ENCODE results near the gene CD200R1.
"Not testable (repeated sequence)": the region's sequence is repeated elsewhere in the genome, so short reads cannot be mapped to it uniquely, and the experiment has no call there.

CD200R1 gene

GRCh38 chr3:112973325-112974177 lies 1.4 kb downstream of the CD200R1 start:
- DNase-seq = peak; percentile 30 to 61

- no peak for DNase-seq
Observed at GRCh38 chr3:112972158-112972557, 2.7 kb downstream of the CD200R1 start.

- no peak for DNase-seq
Observed at GRCh38 chr3:112967828-112968227, 7.1 kb downstream of the CD200R1 start.

- DNase-seq = no peak
Observed at GRCh38 chr3:112967425-112967824, 7.5 kb downstream of the CD200R1 start.

DNA sequence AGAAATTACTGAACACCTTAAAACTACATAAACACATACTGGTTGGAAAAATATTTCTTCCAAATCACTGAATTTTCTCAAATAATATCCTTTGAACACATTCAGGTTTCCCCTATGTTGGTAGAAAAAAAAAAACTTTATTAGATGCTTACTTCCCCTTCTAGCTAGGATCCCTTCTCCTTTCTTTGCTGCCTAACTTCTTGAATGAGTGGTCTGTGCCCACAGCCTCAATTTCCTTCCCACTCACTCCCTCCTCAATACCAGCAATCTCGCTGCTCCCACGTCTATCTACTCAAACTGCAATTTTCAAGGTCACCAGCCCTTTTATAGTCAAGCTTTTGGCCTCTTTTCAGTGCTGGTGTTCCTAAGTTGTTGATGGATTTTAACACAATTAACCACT lies 8.3 kb downstream of the CD200R1 start:
- no peak for DNase-seq

DNA sequence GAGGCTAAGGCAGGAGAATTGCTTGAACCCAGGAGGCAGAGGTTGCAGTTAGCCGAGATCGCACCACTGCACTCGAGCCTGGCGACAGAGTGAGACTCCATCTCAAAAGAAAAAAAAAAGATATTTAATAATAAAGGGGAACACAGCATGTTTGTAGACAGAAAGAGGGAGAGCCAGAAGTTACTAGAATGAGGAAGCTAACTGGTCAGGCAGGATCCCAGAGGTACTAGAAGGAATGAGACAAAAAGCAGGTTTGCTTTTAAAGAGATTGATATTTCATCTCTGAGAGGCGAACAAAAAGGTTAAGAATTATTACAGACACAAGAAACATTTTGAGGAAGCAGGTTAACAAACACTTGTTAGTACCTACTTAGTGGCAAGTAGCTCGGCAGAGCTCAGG lies 9.2 kb downstream of the CD200R1 start:
- no peak for DNase-seq

DNA sequence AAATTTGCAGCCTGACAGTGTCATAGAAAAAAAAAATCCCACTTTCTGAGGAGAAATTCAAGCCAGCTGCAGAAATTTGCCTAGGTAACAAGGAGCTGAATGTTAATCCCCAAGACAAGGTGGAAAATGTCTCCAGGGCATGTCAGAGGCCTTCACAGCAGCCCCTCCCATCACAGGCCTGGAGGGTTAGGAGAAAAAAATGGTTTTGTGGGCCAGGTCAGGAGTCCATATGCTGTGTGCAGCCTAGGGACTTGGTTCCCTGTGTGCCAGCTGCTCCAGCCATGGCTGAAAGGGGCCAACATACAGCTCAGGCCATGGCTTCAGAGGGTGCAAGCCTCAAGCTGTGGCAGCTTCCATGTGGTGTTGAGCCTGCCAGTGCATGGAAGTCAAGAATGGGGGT lies 11.2 kb downstream of the CD200R1 start:
- no peak for DNase-seq

- DNase-seq = no peak
Observed at GRCh38 chr3:112958811-112959560, 15.9 kb downstream of the CD200R1 start.

GRCh38 chr3:112956351-112956750 lies 18.6 kb downstream of the CD200R1 start:
- no peak for DNase-seq

DNA sequence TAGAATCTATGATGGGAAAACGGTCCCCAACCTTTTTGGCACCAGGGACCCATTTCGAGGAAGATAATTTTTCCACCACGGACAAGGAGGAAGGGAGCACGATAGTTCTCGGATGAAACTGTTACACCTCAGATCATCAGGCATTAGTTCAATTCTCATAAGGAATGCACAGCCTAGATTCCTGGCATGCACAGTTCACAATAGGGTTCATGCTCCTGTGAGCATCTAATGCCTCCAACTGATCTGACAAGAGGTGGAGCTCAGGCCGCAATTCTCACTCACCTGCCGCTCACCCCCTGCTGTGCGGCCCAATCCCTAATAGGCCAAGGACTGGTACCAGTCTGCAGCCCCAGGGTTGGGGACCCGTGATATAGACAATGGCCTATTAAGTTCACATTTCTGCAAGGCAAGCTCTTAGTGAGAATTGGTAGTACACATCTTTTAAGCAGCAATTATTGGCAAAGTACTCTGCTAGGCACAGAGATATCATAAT lies 26.5 kb downstream of the CD200R1 start:
- DNase-seq = no peak

GRCh38 chr3:112931736-112932521 lies 43.0 kb downstream of the CD200R1 start:
- no peak for DNase-seq

DNA sequence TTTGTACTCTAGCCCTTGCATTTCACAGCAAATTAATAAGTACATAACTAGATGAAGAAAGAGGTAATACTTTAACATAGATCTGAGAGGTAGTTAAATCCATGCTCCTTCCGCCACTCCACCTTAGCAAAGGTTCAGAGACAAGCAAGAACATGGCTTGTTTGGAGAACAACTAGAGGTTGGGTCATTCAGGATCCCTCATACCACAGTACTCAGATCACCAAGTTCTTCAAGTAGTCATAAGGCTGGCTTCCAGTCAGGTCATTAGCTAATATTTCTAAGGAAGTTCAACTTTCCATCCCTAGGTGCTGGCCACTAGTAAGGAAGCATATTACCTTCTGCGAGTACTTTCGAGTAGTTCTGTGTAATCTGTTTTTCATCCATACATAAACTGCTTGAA lies 44.1 kb downstream of the CD200R1 start:
- no peak for DNase-seq

GRCh38 chr3:112925969-112926368 lies 48.9 kb downstream of the CD200R1 start:
- no peak for DNase-seq

DNA sequence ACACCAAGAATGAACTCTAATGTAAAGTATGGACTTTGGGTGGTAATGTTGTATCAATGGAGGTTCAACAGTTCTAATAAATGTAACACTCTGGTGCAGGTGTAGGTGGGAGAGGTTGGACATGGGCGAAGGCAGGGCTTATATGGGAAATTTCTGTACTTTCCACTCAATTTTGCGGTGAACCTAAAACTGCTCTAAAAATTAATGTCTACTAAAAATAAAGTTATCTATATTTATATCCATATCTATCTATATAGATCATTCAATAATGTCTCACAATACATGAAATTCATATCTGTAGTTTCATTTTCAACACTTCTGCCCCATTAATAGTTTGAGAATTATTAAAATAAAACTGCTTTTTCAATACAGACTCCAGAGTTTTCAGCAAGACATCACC lies 49.3 kb downstream of the CD200R1 start:
- DNase-seq = no peak

- not testable (repeated sequence) for DNase-seq
Observed at GRCh38 chr3:112919541-112919940, 55.4 kb downstream of the CD200R1 start.

GRCh38 chr3:112908252-112908651 lies 66.7 kb downstream of the CD200R1 start:
- DNase-seq = no peak

- no peak for DNase-seq
Observed at GRCh38 chr3:112904786-112905185, 70.1 kb downstream of the CD200R1 start.

GRCh38 chr3:112900113-112900512 lies 74.8 kb downstream of the CD200R1 start:
- no peak for DNase-seq

GRCh38 chr3:112897791-112898190 lies 77.1 kb downstream of the CD200R1 start:
- no peak for DNase-seq

GRCh38 chr3:112894258-112894657 lies 80.6 kb downstream of the CD200R1 start:
- no peak for DNase-seq

DNA sequence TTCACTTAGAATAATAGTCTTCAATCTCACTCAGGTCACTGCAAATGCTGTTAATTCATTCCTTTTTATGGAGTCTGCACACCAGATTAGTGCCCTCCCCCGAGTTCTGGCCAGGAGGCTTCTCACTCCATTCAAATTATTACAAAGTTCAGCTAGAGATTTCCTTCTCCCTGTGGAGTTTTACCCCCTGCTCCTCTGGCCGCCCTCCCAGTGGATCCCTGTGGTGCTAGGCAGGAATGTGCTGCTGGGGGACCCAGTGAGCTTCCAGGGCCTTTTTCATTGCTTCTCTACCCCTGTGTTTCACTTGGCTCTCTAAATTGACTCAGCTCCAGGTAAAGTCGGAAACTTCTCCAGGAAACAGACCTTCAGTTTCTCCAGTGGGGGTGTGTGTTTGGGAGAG lies 85.5 kb downstream of the CD200R1 start:
- DNase-seq = no peak

DNA sequence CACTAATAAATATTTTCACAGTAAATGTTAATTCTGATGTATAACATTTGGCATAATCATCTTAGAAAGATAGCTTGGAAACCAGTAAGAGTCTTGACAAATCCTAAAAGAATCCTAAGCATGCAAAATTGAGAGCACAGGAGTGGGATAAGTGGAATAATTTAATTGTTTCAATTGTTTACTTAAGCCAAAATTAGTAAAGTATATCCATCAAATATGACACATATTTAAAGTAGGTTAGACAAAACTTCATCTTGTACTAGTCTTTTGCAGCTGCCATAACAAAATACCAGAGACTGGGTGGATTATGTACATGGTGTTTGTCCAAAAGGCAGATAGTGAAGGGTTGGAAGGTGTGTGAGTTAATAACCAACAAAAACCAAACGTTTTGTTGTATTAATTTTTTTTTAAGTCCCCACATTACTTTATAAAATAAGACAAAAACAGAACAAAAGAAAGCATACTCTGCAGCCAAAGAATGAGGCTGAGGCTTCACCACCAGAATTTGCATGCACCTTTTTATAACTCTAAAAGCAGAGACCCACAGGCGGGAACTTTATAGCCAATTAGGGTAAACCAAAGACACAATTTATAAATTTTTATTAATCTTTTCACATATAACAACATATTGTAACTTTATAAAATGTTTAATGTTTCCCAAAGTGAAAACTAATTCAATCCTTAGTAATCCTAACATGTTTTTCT lies 86.4 kb downstream of the CD200R1 start:
- no peak for DNase-seq

All from activated CD4-positive, alpha-beta T cell treated with anti-CD3 and anti-CD28 coated beads, Interleukin-2, amount 50 U/mL, for 48 hours (primary cell).